SK-N-SH treated with all-trans-retinoic acid at 6 μM for 48 hours (cell line): Measurements from ENCODE around the gene MORF4L1.

Experiments
- CSDC2 ChIP-seq: fragments of 250-450 bp; sonication (Bioruptor Pico); IDR thresholded peaks from 2 replicates; pipeline ENCODE4 v1.5.0; 2020; ENCODE audit warnings: mild to moderate bottlenecking, moderate library complexity
- ISL1 ChIP-seq: fragments of 250-450 bp; sonication (Bioruptor Pico); IDR thresholded peaks from 2 replicates; pipeline ENCODE4 v2.1.2; 2022; ENCODE audit warnings: mild to moderate bottlenecking, moderate library complexity
- SNAI2 ChIP-seq: fragments of 250-450 bp; sonication (Bioruptor Pico); IDR thresholded peaks from 2 replicates; pipeline ENCODE4 v1.5.0; 2020; ENCODE audit warnings: mild to moderate bottlenecking, moderate library complexity
- TOX ChIP-seq: fragments of 250-450 bp; sonication (Bioruptor Pico); IDR thresholded peaks from 2 replicates; pipeline ENCODE4 v1.8.0; 2021; ENCODE audit warnings: mild to moderate bottlenecking, moderate library complexity, borderline replicate concordance
- ZFP3 ChIP-seq: fragments of 250-450 bp; sonication (Bioruptor Pico); IDR thresholded peaks from 2 replicates; pipeline ENCODE4 v1.5.0; 2020; ENCODE audit warnings: mild to moderate bottlenecking, moderate library complexity
- ZNF70 ChIP-seq: fragments of 450-650 bp; formaldehyde crosslinking; IDR thresholded peaks from 2 replicates; pipeline ENCODE4 v1.5.0; 2020; ENCODE audit warnings: mild to moderate bottlenecking, moderate library complexity
- ZNF8 ChIP-seq: fragments of 450-650 bp; formaldehyde crosslinking; IDR thresholded peaks from 2 replicates; pipeline ENCODE4 v1.5.0; 2020; ENCODE audit warnings: mild to moderate bottlenecking, moderate library complexity
- TF ChIP-seq, protein P1 (sequence below): fragments of 250-450 bp; sonication (Bioruptor Pico); IDR thresholded peaks from 2 replicates; pipeline ENCODE4 v1.5.1; 2020; ENCODE audit warnings: low read depth, mild to moderate bottlenecking, moderate library complexity
- TF ChIP-seq, protein P2 (sequence below): fragments of 250-450 bp; sonication (Bioruptor Pico); IDR thresholded peaks from 2 replicates; pipeline ENCODE4 v1.8.0; 2020; ENCODE audit warnings: mild to moderate bottlenecking, moderate library complexity, borderline replicate concordance

DNA sequence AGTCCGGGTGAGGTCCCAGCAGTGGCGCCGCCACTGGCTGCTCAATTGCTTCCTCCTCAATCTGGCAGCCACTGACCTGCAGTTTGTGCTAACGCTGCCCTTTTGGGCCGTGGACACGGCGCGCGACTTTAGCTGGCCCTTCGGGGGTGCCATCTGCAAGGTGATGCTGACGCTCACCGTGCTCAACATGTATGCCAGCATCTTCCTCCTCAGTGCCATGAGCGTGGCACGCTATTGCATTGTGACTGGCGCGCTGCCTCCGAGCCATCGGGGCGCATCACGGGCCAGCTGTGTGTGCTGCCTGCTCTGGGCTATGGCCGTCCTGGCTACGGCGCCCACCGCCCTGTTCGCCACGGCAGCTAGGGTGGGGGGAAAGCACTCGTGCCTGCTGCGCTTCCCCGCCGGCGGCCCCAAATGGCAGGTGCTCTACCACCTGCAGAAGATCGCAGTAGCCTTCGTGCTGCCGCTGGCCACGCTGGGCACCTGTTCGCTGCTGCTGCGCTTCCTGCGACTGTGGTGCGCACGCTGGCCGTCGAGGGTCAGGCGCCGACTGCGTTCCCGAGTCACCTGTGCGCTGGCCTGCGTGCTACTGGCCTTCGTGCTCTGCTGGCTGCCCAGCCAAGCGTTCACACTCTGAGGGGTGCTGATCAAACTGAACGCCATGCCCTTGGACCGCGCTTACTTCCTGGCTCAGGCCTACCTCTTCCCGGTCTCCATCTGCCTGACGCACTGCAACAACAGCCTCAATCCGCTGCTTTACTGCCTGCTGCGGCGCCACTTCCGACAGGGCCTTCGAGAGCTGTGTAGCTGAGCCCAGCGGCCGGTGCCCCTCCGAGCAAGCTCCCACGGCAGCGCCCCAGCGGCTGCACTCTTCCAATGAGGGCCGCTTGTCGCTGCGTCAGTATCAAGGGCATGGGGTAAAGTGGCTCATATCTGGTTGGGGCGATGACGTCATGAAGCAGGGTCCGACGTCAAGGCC, 41.2 kb upstream of the MORF4L1 start:
- no peak for TF ChIP-seq SNAI2
- TF ChIP-seq CSDC2 (CRISPR knock-in tag), result no peak
- no peak for TF ChIP-seq ZFP3 (CRISPR knock-in tag)
- TF ChIP-seq, protein P1, sequence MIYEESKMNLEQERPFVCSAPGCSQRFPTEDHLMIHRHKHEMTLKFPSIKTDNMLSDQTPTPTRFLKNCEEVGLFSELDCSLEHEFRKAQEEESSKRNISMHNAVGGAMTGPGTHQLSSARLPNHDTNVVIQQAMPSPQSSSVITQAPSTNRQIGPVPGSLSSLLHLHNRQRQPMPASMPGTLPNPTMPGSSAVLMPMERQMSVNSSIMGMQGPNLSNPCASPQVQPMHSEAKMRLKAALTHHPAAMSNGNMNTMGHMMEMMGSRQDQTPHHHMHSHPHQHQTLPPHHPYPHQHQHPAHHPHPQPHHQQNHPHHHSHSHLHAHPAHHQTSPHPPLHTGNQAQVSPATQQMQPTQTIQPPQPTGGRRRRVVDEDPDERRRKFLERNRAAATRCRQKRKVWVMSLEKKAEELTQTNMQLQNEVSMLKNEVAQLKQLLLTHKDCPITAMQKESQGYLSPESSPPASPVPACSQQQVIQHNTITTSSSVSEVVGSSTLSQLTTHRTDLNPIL (CRISPR knock-in tag), result no peak
- TF ChIP-seq TOX (CRISPR knock-in tag), result no peak
- TF ChIP-seq ISL1 (CRISPR knock-in tag), result no peak
- no peak for TF ChIP-seq ZNF70
- no peak for TF ChIP-seq ZNF8 (CRISPR knock-in tag)
- TF ChIP-seq, protein P2, sequence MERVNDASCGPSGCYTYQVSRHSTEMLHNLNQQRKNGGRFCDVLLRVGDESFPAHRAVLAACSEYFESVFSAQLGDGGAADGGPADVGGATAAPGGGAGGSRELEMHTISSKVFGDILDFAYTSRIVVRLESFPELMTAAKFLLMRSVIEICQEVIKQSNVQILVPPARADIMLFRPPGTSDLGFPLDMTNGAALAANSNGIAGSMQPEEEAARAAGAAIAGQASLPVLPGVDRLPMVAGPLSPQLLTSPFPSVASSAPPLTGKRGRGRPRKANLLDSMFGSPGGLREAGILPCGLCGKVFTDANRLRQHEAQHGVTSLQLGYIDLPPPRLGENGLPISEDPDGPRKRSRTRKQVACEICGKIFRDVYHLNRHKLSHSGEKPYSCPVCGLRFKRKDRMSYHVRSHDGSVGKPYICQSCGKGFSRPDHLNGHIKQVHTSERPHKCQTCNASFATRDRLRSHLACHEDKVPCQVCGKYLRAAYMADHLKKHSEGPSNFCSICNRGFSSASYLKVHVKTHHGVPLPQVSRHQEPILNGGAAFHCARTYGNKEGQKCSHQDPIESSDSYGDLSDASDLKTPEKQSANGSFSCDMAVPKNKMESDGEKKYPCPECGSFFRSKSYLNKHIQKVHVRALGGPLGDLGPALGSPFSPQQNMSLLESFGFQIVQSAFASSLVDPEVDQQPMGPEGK, result no peak
